GM12872 (cell line): Measurements from ENCODE around the gene LRP5.

Experiments
- CTCF ChIP-seq: IDR thresholded peaks from 3 replicates; pipeline ENCODE4 v1.5.1; 2011; ENCODE audit warnings: low read depth, mild to moderate bottlenecking, low read length, moderate library complexity; ENCODE audit not compliant: insufficient read depth

Gene LRP5

GRCh38 chr11:68408512-68408911, 96.1 kb downstream of the LRP5 start:
- TF ChIP-seq CTCF: no peak

GRCh38 chr11:68409748-68410344, 97.5 kb downstream of the LRP5 start:
- TF ChIP-seq CTCF: no peak

GRCh38 chr11:68411501-68411991, 99.2 kb downstream of the LRP5 start:
- no peak for TF ChIP-seq CTCF

GRCh38 chr11:68412593-68413475, 100.4 kb downstream of the LRP5 start:
- TF ChIP-seq CTCF: no peak

GRCh38 chr11:68413591-68413999, 101.2 kb downstream of the LRP5 start:
- TF ChIP-seq CTCF: no peak

GRCh38 chr11:68414496-68415221, 102.3 kb downstream of the LRP5 start:
- TF ChIP-seq CTCF: no peak

GRCh38 chr11:68416070-68416578, 103.7 kb downstream of the LRP5 start:
- no peak for TF ChIP-seq CTCF
